GM19351 (cell line): ENCODE data around the gene KLRC3.
"Not testable (repeated sequence)": the region's sequence is repeated elsewhere in the genome, so short reads cannot be mapped to it uniquely, and the experiment has no call there.

ENCODE experiments used
- ATAC-seq: cut with Tn5 transposase; IDR thresholded peaks from one replicate; pipeline ENCODE4 v1.9.1; 2021; ENCODE audit warnings: mild to moderate bottlenecking, moderate library complexity; ENCODE audit not compliant: unreplicated experiment

KLRC3 gene

DNA sequence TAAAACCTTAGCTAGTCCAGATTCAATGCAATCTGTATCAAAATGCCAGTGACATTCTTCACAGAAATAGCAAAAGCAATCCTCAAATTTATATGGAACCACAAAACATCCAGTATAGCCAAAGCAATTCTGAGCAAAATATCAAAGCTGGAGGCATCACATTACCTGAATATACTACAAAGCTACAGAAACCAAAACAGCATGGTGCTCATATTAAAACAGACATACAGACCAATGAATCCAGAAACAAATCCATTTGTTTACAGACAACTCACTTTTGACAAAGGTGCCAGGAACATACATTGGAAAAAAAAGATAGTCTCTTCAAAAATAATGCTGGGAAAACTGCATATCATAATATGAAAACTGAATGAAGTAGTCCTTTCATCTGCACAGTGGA, 15.6 kb downstream of the KLRC3 start:
- ATAC-seq: no peak

DNA sequence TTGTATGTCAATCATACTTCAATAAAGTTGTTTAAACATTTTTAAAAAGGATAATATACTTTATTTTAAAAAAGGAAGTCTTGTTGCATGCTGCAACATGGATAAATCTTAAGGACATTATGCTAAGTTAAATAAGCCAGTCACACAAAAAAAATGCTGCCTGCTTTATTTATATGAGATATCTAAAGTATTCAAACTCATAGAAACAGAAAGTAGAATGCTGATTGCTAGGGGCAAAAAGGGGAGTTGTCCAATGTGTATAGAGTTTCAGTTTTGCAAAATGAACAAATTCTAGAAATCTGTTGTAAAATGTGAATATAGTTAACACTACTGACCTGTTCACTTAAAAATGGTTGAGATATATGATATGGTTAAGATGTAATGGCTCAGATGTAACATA, 19.6 kb downstream of the KLRC3 start:
- no peak for ATAC-seq

DNA sequence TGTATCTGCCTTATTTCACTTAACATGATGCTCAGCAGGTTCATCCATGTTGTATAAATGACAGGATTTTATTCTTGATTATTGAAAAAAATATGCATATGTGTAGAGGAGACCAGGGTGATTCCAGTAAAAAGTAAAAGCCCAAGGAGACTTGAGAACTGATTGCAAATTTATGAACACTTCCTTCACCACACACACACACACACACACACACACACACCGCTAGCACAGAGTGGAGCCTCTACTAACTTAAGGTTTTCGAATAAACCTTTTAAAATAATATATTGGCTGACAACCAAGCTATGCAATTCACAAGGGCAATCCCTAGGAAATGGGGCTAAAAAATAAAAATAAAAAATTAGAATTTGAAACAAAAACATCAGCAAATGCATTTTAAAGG, 22.2 kb downstream of the KLRC3 start:
- ATAC-seq: no peak

DNA sequence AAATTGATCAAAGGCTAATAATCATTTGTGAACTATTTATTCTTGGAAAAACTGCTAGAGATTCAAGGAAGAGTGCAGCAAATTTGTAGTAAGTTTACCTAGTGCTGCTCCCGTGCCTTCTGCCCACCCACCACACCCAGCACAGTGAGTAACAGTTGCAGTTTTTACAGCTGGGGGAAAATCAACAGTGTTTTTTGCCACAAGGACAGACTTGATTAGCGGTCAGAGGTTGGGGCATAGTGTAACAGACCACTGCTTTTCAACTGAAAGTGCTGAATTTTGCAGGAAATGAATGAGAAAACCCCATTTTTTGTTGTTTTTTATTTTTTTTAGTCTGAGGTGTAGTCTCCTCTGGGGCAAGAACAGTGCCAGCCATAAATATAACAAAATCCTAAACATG, 23.1 kb downstream of the KLRC3 start:
- ATAC-seq: no peak

DNA sequence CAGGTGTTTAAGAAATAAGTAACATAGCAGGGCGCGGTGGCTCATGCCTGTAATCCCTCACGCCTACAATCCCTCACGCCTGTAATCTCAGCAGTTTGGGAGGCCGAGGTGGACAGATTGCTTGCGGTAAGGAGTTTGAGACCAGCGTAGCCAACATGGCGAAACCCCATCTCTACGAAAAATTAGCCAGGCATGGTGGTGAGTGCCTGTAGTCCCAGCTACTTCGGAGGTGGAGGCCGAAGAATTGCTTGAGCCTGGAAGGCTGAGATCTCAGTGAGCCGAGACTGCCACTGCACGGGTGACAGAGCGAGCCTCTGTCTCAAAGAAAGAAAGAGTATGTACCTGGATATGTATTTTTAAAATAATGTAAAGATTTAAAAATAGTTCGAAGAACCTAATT, 24.2 kb downstream of the KLRC3 start:
- ATAC-seq: not testable (repeated sequence)

DNA sequence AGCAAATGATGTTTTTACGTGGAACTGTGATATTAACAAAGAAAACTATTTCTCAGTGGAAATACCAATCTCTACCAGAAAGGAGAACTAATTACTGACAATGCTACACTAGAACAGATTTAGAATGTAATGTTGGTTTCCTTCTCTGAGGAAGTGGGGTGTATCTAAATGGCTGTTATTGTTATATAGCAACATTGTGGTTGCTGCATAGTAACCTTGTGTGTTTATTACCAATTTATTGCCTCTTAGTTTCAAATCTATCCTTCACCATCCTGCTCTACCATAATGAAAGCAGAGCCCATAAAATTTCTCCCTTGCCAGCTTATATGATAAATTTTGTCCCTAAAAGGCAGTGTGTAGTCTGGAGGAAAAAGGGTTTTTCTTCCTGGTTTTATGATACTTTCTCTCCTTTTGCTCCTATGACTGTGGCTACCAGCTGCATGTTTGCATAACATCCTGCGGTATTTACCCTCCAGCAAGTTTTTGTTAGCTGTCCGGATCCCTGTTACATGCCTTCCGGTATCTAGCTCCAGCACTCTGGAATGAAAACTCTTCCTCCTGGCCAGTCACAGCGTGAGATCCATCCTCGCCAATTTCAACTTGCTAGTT, 24.9 kb downstream of the KLRC3 start:
- ATAC-seq: peak; percentile 81

DNA sequence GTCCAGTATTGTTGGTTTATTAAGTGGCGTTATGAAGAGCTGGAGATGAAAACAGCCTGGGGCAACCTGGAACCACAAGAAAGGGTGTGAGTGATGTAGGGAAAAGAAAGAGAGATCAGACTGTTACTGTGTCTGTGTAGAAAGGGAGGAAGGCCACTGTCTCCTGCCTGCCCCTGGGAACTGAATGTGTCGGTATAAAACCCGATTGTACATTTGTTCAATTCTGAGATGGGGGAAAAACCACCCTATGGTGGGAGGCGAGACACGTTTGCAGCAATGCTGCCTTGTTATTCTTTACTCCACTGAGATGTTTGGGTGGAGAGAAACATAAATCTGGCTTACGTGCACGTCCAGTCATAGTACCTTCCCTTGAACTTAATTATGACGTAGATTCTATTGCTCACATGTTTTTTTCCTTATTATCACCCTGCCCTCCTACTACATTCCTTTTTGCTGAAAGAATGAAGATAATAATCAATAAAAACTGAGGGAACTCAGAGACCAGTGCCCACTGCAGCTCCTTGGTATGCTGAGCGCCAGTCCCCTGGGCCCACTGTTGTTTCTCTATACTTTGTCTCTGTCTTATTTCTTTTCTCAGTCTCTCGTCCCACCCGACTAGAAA, 25.8 kb downstream of the KLRC3 start:
- not testable (repeated sequence) for ATAC-seq

DNA sequence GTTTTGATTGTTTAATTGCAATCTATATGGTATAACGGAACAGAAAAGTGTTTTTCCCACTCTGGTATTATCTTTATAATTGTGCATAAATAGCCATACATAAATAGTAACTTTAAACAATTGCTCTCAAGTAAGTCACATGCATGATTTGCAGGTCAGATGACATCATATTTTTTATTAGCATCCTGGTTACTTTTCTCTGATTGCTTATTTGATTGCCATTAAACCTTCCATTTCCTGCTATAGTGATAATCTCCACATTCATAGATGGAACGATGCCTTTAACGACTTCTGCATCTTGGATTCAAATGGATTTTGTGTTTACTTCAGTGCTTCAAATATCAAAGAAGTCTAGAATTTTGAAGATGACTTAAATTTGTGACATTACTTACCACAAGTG, 27.1 kb downstream of the KLRC3 start:
- ATAC-seq: no peak

DNA sequence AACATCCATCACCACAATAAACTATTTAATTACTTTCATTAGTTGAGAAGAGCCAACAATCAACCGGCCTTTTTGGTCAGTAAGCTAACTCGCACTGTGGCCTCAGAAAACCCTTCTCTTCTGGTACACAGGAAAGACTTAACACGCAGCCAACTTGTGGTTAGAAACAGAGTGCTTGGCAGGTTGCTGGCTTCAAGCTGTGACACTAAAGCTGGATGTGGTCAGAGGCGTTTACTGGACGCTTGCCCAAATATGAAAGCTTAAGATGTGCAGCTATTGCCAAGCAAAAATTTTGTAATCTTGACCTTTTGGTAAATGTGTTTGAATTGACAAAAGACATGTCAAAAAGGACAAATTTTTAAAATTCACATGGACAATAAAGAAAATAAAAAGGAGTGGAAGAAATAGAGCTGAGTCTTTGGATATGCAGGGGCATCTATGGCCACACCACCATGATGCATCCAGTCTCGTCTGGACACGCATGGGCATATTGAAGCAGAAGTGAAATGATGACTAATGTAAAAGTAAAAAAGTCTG, 27.9 kb downstream of the KLRC3 start:
- peak; percentile 68 for ATAC-seq

DNA sequence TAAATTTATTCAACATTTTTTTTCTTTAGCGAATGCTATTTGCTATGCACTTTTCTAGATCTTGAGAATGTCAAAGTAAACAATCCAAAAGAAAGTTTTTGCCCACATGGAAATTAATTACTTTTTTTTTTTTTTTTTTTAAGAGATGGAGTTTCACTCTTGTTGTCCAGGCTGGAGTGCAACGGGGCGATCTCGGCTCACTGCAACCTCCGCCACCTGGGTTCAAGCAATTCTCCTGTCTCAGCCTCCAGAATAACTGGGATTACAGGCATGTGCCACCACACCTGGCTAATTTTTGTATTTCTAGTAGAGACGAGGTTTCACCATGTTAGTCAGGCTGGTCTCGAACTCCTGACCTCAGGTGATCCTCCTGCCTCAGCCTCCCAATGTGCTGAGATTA, 29.4 kb downstream of the KLRC3 start:
- not testable (repeated sequence) for ATAC-seq

DNA sequence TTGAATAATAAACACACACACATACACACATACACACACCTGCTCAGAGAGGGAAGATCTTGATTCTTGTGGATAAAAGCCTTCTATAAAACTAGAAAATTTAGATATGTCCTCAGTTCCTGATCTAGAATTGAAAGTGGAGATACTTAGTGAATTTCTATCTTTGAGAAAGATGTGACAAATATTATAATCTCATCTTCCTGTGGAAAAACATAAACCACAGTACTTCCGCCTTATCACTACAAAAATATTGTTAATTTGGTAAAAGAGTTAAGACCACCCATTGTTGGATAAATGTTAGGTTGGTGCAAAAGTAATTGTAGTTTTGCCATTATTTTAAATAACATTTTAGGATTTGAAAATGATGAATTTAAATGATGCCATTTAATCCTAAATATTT, 30.5 kb downstream of the KLRC3 start, which contains the start of gene KLRK1:
KLRK1 (minus strand) TSS at position 138 of the 400 bp plus-strand sequence. CDS start 1,231 bp downstream, outside the sequence.
- no peak for ATAC-seq

DNA sequence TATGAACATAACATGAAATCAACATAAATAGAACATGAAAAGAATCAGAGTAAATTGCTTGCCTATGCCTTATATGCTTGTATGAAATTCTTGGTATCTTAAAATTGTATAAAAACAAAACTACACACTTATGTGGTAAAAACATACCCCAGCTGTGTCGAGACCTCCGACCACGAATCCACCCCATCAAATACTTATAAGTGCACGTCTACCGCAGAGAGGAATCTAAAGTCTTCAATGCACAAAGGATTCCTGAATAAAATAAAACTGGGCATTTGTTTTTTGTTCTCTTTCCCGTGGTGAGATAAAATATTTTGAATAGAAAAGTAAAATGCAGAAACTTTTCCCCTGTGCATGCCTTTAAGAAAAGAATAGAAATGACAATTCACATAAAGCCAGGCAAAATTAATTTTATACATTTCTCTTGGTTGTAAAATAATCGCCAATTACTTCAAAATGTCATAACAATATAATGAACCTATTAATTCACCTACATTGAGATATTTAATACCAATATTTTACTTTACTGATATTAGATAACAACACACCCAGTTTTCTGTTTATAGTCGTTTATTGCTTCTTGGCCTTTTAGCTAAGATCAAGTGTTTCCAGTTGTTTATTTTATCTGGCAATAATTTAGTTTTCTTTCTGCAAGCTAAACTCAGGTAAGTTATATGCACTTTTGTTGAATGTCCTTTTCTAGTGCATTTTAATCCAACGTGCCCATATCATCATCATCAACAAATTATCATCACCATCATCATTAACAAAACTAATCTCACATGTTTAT, 31.6 kb downstream of the KLRC3 start:
- ATAC-seq: no peak

DNA sequence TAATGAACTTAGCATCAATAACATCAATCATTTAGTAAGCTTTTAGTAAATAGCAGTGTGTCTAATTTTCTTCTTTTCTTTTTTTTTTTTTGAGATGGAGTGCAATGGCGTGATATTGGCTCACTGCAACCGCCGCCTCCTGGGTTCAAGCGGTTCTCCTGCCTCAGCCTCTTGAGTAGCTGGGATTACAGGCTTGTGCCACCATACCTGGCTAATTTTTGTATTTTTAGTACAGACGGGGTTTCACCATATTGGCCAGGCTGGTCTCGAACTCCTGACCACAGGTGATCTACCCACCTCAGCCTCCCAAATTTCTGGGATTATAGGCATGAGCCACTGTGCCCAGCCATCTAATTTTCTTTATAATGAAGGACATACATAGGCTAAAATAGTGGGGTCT, 32.9 kb downstream of the KLRC3 start:
- ATAC-seq: not testable (repeated sequence)

DNA sequence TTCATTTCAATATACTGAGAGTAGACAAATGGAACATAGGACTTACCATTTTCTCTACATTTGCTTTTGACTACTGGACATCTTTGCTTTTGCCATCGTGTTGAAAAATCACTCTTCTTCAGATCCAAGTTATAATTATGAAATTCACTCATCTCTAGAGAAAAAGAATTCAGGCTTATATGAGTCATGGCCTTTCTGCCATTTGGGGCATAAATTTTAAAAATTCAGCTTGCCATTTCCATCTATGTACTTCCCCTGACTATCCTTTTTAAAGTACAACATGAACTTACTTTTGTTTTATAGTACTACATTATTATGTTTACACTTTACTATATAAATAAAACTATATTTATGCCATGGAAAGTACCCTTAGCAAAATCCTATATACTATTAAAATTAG, 33.5 kb downstream of the KLRC3 start:
- ATAC-seq: no peak

DNA sequence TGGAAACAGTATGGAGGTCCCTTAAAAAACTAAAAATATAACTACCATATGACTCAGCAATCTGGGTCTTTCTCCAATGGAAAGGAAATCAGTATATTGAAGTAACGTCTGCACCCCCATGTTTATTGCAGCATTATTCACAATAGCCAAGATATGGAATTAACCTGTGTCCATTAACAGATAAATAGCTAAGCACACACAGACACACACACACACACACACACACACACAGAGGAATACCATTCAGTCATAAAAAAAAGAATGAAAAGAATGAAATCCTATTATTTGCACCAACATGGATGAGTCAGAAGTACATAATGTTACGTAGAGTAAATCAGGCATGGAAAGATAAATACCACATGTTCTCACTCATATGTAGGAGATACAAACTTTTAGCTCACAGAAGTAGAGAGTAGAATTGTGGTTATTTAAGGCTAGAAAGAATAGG, 35.2 kb downstream of the KLRC3 start:
- ATAC-seq: no peak

DNA sequence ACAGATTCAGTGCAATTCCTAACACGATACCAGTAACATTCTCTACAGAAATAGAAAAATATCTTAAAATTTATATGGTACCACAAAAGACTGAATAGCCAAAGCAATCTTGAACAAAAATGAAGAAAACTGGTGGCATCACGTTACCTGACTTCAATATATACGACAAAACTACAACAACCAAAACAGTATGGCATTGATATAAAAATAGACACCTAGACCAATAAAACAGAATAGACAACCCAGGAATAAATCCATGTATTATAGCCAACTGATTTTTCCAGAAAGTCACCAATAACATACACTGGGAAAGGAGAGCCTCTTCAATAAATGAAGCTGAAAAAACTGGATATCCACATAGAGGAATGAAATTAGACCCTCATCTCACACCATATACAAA, 36.2 kb downstream of the KLRC3 start:
- no peak for ATAC-seq

DNA sequence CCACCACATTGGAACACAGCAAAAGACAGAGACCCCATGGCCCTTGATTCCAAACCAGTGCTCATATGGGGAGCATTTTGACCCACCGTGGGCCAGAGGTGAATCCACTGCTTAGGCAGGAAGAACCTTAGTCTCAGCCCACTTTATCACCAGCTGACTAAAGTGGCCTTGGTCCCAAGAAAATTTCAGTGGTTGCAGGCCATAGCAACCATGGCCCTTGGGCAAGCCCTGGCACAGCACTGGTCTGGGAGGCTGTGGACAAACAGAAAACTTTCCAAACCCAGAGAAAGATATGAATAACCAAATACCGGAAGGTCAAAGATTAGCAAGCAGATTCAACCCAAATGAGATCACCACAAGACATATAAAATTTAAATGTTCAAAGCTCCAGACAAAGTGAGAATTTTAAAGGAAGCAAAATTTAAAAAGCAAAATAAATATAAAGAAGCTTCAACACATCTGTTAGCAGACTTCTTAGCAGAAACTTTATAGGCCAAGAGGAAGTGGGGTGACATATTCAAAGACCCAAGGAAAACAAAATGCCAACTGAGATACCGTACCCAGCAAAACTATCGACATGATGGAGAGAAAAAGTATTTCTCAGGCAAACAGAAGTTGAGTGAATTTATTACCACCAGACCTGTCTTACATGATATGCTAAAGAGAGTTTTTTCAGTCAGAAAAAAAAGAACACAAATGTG, 38.3 kb downstream of the KLRC3 start:
- ATAC-seq: no peak

DNA sequence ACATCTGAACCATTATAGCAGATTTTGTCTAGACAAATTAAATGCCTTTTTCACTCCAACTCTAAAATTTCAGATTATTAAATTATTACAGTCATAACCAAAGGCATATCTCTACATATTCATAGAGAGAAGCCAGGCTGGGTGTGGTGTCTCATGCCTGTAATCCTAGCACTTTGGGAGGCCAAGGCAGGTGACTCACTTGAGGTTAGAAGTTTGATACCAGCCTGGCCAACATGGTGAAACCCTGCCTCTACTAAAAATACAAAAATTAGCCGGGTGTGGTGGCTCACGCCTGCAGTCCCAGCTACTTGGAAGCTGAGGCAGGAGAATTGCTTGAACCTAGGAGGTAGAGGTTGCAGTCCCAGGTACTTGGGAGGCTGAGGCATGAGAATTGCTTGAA, 41.7 kb downstream of the KLRC3 start:
- not testable (repeated sequence) for ATAC-seq

DNA sequence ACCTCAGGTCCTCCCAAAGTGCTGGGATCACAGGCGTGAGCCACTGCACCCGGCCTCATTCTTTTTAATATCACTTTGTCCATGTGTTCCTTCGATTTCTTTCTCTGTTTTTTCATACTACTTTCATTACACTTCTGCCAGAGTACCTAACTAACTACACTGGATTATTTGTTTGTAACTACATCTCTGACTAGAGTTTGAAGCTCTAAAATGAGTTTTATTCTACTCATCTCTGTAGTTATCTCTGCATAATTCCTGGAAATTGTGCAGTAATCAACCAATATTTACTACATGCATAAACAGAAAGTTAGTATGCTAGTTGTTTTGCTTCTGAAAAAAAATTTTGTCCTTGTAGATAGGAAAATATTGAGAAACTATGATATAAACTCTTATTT, 45.8 kb downstream of the KLRC3 start:
- no peak for ATAC-seq

DNA sequence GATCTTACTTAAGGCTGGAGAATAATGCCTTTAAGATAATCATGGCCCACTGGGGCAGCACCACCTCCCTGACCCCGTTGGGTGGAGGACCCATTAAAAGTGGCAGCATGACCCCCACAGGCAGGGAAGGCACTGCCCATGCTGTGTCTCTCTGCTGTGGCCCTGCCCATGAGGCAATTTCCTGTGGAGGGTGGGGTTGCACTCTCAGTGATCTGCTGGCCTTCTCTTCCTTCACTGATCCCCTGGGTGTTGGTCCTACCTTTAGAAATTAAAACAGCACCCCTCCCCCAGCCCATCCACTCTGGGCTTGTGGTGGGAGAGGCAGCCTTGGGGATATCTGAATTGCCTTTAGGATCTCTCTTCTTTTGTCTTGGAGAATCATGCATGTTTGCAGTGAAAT, 47.8 kb downstream of the KLRC3 start:
- no peak for ATAC-seq

DNA sequence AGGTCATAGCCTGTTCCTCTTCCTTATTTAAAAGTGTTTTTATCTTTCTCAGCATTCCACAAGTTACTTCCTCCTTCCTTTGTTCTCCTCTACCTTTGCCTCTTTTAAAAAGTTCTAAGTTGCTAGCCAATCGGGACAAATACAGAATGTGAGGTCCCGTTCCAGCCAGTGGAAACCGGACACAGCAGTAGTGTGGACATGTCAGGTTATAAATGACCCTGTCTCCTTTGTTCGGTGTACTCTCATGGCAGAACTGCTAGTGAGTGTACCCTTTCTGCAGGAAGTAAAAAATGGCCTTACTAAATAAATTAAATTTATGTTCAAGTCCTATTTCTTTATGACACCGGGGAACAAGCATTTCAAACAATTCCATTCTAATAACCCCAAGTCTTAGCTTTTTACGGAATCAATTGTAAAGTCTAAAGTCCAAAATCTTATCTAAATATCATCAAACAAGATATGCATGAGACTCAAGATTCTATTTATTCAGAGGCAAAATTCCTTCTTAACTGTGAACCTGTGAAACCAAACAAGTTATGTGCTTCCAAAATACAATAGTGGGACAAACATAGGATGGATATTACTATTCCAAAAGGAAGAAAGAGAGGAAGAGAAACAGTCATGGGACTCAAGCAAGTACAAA, 48.4 kb downstream of the KLRC3 start:
- ATAC-seq: not testable (repeated sequence)
